Aorta (tissue), 5 donors: ENCODE measurements around the gene MCM3. TPM values are rescaled to one million over a fixed set of nuclear protein-coding genes. Genes with fewer than 3 reads are reported as not detected.

ENCODE experiments used
- ATAC-seq: fragments of 200-7000 bp; cut with Tn5 transposase; one replicate; pipeline ENCODE4 v1.9.1; 2022; ENCODE audit warnings: moderate library complexity; ENCODE audit not compliant: low FRiP score
- DNase-seq, 2 donors: peaks; one replicate each; pipeline ENCODE4 v3.0.0-alpha.2; 2020
- H3K27ac ChIP-seq, 2 donors: one replicate each; pipeline ENCODE4 v1.5.1; 2013; ENCODE audit warnings: low read length in 2 of 2, mild to moderate bottlenecking in 2 of 2, moderate library complexity in 2 of 2, control low read depth in 1 of 2, inconsistent platforms in 1 of 2, low read depth in 1 of 2
- H3K27me3 ChIP-seq, 2 donors: one replicate each; pipeline ENCODE4 v1.6.1; 2013; ENCODE audit warnings: control low read depth in 1 of 2, low read length in 1 of 2, mild to moderate bottlenecking in 1 of 2, moderate library complexity in 1 of 2; ENCODE audit not compliant: insufficient read depth in 2 of 2, control insufficient read depth in 1 of 2
- H3K36me3 ChIP-seq, 2 donors: one replicate each; pipeline ENCODE4 v1.6.1; 2013; ENCODE audit warnings: control low read depth in 1 of 2, low read length in 1 of 2, mild to moderate bottlenecking in 1 of 2; ENCODE audit not compliant: insufficient read depth in 2 of 2, control insufficient read depth in 1 of 2
- H3K4me1 ChIP-seq, 2 donors: one replicate each; pipeline ENCODE4 v1.6.1; 2013; ENCODE audit warnings: low read length in 2 of 2, control low read depth in 1 of 2, mild to moderate bottlenecking in 1 of 2, moderate library complexity in 1 of 2; ENCODE audit not compliant: insufficient read depth in 2 of 2, control insufficient read depth in 1 of 2
- H3K4me3 ChIP-seq, 2 donors: one replicate each; pipeline ENCODE4 v1.5.1; 2013; ENCODE audit warnings: low read length in 2 of 2, control low read depth in 1 of 2, mild to moderate bottlenecking in 1 of 2
- H3K9me3 ChIP-seq: one replicate; pipeline ENCODE4 v1.6.1; 2013; ENCODE audit warnings: mild to moderate bottlenecking, low read length; ENCODE audit not compliant: control insufficient read depth
- WGBS, 2 donors: extraction: QIAGEN DNeasy Blood & Tissue Kit; methylation state at CpG; one replicate each; pipeline ENCODE4 v1.1.7; 2013; 5-methylcytosine and 5-hydroxymethylcytosine counted together
- intact Hi-C, 2 donors: fragments of 100-400 bp; cut with DNase I; formaldehyde crosslinking; loops; one replicate each; pipeline versions ENCODE4 v1.14.2 to v1.15.0; 2022
- polyA plus RNA-seq, 2 donors: library from polyadenylated mRNA; stranded (reverse); fragments of 200-250 nt; gene quantifications; one replicate each; pipeline ENCODE4 v1.2.3, GENCODE V29; 2013
- total RNA-seq, 2 donors: library from RNA; stranded (reverse); fragmentation: NEBNext Ultra II Directional; extraction: Animal tissue kit (Norgen Biotek cat#: 25700); gene quantifications; one replicate each; pipeline ENCODE4 v1.2.1, GENCODE V29; 2021
- donor health status: healthy with polysubstance abuse.
- donor health status: Bipolar disorder and iron deficiency.
- donor health status: DM: no; HTN: no; CAD: no.
- donor health status: DM: no; HTN: no; CAD: no.
- donor health status: DM: yes; HTN: yes; CAD: no.

MCM3 gene
- total and polyA plus RNA-seq, 4 donors = 11.6 to 30.5 (median 23.0) TPM

- Histone ChIP-seq H3K27me3 (no peaks in the 10 kb centered on the region), H3K36me3 (no peaks in the 10 kb centered on the region), H3K4me1 (no peaks in the 10 kb centered on the region), H3K27ac (no peak overlapping the region), H3K9me3 (no peaks in the 10 kb centered on the region), H3K4me3 (no peak overlapping the region)
- ATAC-seq (no peak), DNase-seq (no peak)
- 85 to 88% methylated on average over 2 of the region's 2 CpGs for WGBS, 2 donors
- intact Hi-C loops = loop anchor here (5.0 to 10.0 kb wide), 2 partner anchors 108 to 376 kb away; no protein-coding TSS in a partner anchor
Observed at GRCh38 chr6:52288841-52289240, 4.3 kb upstream of the MCM3 start.

- no peaks in the 10 kb centered on the region for H3K36me3 ChIP-seq
- no peak for ATAC-seq
- H3K9me3 ChIP-seq = no peaks in the 10 kb centered on the region
- H3K4me1 ChIP-seq = peaks cover 0 to 3% of the 10 kb centered on the region in 2 donors
- H3K27me3 ChIP-seq = no peaks in the 10 kb centered on the region
- no peak overlapping the region for H3K27ac ChIP-seq
- no peak for DNase-seq
- WGBS, 2 donors = 86 to 89% methylated on average over 7 of the region's 7 CpGs
- no peak overlapping the region for H3K4me3 ChIP-seq
- intact Hi-C loops = loop anchor here (5.0 to 10.0 kb wide), 2 partner anchors 109 to 377 kb away; no protein-coding TSS in a partner anchor
Observed at GRCh38 chr6:52288216-52288615, 3.7 kb upstream of the MCM3 start.

- H3K4me1 ChIP-seq = peaks cover 2 to 4% of the 10 kb centered on the region in 2 donors
- no peaks in the 10 kb centered on the region for H3K27me3 ChIP-seq
- no peaks in the 10 kb centered on the region for H3K9me3 ChIP-seq
- no peak overlapping the region for H3K27ac ChIP-seq
- intact Hi-C loops = loop anchor here (5.0 to 10.0 kb wide), 2 partner anchors 110 to 378 kb away; no protein-coding TSS in a partner anchor
- H3K36me3 ChIP-seq = peaks cover 0 to 1% of the 10 kb centered on the region in 2 donors
- WGBS, 2 donors = 22 to 24% methylated on average over 2 of the region's 2 CpGs
- no peak for ATAC-seq
- H3K4me3 ChIP-seq = no peak overlapping the region
- peak; percentile 83 to 85 for DNase-seq
Observed at GRCh38 chr6:52286798-52287432, 2.4 kb upstream of the MCM3 start.

GRCh38 chr6:52285177-52286068 lies 881 bp upstream of the MCM3 start:
- ATAC-seq = no peak
- intact Hi-C loops = loop anchor here (2.0 to 10.0 kb wide), 5 partner anchors 77 to 379 kb away; partner anchors contain the start of gene PAQR8 (in 1 of the 2)
- H3K27ac ChIP-seq = no peak overlapping the region

GRCh38 chr6:52284131-52284459 lies 447 bp downstream of the MCM3 start:
- peak overlapping the region in 1 of 2 donors; percentile 5 for H3K27ac ChIP-seq
- H3K9me3 ChIP-seq = no peaks in the 10 kb centered on the region
- peaks cover 3 to 5% of the 10 kb centered on the region in 2 donors for H3K36me3 ChIP-seq
- H3K4me3 ChIP-seq = peak overlapping the region; percentile 57 to 59
- ATAC-seq = no peak
- intact Hi-C loops = loop anchor here (2.0 to 10.0 kb wide), 4 partner anchors 79 to 381 kb away; partner anchors contain the start of gene PAQR8 (in 1 of the 2)
- DNase-seq = peak in 1 of 2 donors; percentile 60
- no peaks in the 10 kb centered on the region for H3K27me3 ChIP-seq
- H3K4me1 ChIP-seq = peaks cover 2 to 4% of the 10 kb centered on the region in 2 donors
- WGBS, 2 donors = 0 to 1% methylated on average over 14 of the region's 14 CpGs

More at GRCh38 chr6:52285177-52286068, 881 bp upstream of the MCM3 start:
- no peaks in the 10 kb centered on the region for H3K27me3 ChIP-seq
- H3K36me3 ChIP-seq = peaks cover 2 to 3% of the 10 kb centered on the region in 2 donors
- H3K4me3 ChIP-seq = peak overlapping the region; percentile 57 to 63
- no peaks in the 10 kb centered on the region for H3K9me3 ChIP-seq
- DNase-seq = no peak
- WGBS, 2 donors = 15% methylated on average over 12 of the region's 12 CpGs
- peaks cover 2 to 4% of the 10 kb centered on the region in 2 donors for H3K4me1 ChIP-seq

GRCh38 chr6:52283111-52283510 lies 1.4 kb downstream of the MCM3 start:
- no peak for DNase-seq
- Histone ChIP-seq H3K36me3 (peaks cover 3 to 14% of the 10 kb centered on the region in 2 donors), H3K27me3 (no peaks in the 10 kb centered on the region), H3K4me3 (no peak overlapping the region), H3K4me1 (peaks cover 2 to 4% of the 10 kb centered on the region in 2 donors), H3K9me3 (no peaks in the 10 kb centered on the region), H3K27ac (no peak overlapping the region)
- WGBS, 2 donors = 71 to 80% methylated on average over 6 of the region's 6 CpGs
- no peak for ATAC-seq
- intact Hi-C loops = loop anchor here in 1 of 2 donors (10.0 kb wide), 1 partner anchor 382 kb away; no protein-coding TSS in a partner anchor

GRCh38 chr6:52276130-52276529 lies 8.4 kb downstream of the MCM3 start:
- 80 to 81% methylated on average over 10 of the region's 10 CpGs for WGBS, 2 donors
- H3K4me3 ChIP-seq = no peak overlapping the region
- intact Hi-C loops = no loop called here
- H3K4me1 ChIP-seq = no peaks in the 10 kb centered on the region
- ATAC-seq (no peak), DNase-seq (no peak)
- no peaks in the 10 kb centered on the region for H3K9me3 ChIP-seq
- H3K36me3 ChIP-seq = peaks cover 9 to 11% of the 10 kb centered on the region in 2 donors
- no peaks in the 10 kb centered on the region for H3K27me3 ChIP-seq
- H3K27ac ChIP-seq = no peak overlapping the region

GRCh38 chr6:52271852-52272460 lies 12.6 kb downstream of the MCM3 start:
- Histone ChIP-seq H3K36me3 (peaks cover 8 to 15% of the 10 kb centered on the region in 2 donors), H3K27ac (no peak overlapping the region), H3K4me3 (no peak overlapping the region), H3K27me3 (no peaks in the 10 kb centered on the region), H3K9me3 (no peaks in the 10 kb centered on the region), H3K4me1 (no peaks in the 10 kb centered on the region)
- no peak for ATAC-seq
- intact Hi-C loops = no loop called here
- 92 to 93% methylated on average over 9 of the region's 9 CpGs for WGBS, 2 donors
- no peak for DNase-seq
